ENCODE data around the gene SESN1. TPM values are rescaled to one million over a fixed set of nuclear protein-coding genes. Genes with fewer than 3 reads are reported as not detected.

Gene SESN1
- total RNA-seq, 2 experiments from 2014 or later: 8.7 to 8.9 TPM

DNA sequence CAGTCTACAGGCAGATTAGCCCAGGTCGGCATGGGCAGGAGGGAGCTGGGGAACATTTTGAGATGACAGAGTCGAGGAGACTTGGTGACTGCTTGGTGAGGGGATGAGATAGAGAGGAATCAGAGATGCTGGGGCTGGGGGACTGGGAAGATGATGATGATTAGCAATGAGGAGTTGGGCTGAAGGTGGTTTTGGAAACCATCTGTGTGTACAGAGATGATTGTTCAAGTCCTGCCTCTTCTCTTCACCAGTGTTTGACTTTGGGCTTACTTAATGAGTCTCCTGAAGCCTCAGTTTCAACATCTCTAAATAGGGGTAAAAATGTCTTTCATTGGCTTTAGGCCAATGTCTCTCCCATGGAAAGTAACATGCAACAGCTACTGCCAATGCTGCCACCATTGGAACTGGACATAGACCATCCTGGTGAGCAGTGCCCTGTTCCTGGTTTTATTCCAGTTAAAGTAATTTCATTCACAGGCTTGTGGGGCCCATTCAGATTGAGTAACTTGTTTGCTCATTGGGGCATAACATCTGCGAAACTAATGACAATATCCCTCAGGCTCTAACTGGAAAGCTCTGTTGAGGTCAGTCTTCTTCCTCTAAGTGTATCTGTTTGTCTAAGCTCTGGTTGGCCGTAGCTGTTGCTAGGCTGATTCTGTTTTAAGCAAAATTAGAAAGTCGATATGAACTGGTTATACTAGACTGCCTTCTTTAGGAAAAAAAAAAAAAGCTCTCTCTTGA lies 147.4 kb downstream of the SESN1 start:
- H3K27me3 Mint-ChIP-seq: no peaks in the 10 kb centered on the region
- no peaks in the 10 kb centered on the region for H3K36me3 Mint-ChIP-seq
- no peaks in the 10 kb centered on the region for H3K9me3 Mint-ChIP-seq
- no peak for DNase-seq
- peak overlapping the region; percentile 0 for H3K27ac Mint-ChIP-seq
- H3K4me1 Mint-ChIP-seq: peaks cover 24% of the 10 kb centered on the region
- no peak overlapping the region for H3K4me3 Mint-ChIP-seq

DNA sequence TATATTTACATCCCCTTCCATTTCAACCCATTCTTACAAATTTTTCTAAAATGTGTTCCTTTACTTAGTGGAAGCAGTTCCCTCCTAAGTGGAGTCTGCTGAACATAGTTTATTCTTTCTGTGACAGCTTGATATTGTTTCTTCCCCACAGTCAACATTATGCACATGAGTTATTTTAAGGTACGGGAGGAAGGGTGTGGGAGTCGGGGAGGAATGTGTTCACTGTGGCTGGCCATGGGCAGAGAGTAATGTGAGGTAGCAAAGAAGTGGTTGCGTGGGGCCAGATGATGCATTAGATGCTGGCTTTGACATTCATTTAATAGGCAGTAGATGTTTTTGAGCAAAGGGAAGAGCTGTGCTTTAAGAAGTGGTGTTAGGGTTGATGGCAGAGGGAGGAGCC lies 148.0 kb downstream of the SESN1 start:
- Mint-ChIP-seq H3K27me3 (no peaks in the 10 kb centered on the region), H3K4me1 (peaks cover 25% of the 10 kb centered on the region), H3K27ac (no peak overlapping the region), H3K4me3 (no peak overlapping the region), H3K36me3 (no peaks in the 10 kb centered on the region), H3K9me3 (no peaks in the 10 kb centered on the region)
- DNase-seq: no peak

- Mint-ChIP-seq H3K27ac (no peak overlapping the region), H3K9me3 (peaks cover 2% of the 10 kb centered on the region), H3K27me3 (no peaks in the 10 kb centered on the region), H3K36me3 (peaks cover 1% of the 10 kb centered on the region), H3K4me1 (peaks cover 25% of the 10 kb centered on the region), H3K4me3 (no peak overlapping the region)
- no peak for DNase-seq
Measured at GRCh38 chr6:108945681-108946159, 148.9 kb downstream of the SESN1 start.

GRCh38 chr6:108944707-108945680 lies 149.7 kb downstream of the SESN1 start:
- Mint-ChIP-seq H3K4me3 (no peak overlapping the region), H3K9me3 (peaks cover 3% of the 10 kb centered on the region), H3K4me1 (peaks cover 25% of the 10 kb centered on the region), H3K27me3 (no peaks in the 10 kb centered on the region), H3K36me3 (peaks cover 2% of the 10 kb centered on the region), H3K27ac (no peak overlapping the region)
- DNase-seq: no peak

DNA sequence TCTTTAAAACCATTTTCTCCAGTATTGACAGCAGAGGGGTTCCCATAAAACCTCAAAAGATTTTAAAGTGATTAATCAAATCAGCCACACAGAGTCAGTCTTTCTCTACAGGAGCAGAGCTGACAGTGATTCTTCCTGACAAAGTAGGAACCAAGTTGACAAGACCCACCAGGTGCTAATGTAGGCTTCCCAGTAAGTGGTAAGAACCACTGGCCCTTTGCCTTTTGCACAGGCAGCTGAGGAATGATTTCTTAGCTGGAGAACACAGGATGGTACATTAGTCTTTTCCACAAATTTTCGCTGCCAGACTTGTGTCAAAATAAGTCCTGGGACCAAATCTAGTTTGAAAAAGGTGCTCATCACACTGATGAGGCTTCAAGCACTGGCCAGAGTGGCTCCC lies 150.6 kb downstream of the SESN1 start:
- peaks cover 9% of the 10 kb centered on the region for H3K9me3 Mint-ChIP-seq
- no peak overlapping the region for H3K27ac Mint-ChIP-seq
- H3K4me3 Mint-ChIP-seq: no peak overlapping the region

DNA sequence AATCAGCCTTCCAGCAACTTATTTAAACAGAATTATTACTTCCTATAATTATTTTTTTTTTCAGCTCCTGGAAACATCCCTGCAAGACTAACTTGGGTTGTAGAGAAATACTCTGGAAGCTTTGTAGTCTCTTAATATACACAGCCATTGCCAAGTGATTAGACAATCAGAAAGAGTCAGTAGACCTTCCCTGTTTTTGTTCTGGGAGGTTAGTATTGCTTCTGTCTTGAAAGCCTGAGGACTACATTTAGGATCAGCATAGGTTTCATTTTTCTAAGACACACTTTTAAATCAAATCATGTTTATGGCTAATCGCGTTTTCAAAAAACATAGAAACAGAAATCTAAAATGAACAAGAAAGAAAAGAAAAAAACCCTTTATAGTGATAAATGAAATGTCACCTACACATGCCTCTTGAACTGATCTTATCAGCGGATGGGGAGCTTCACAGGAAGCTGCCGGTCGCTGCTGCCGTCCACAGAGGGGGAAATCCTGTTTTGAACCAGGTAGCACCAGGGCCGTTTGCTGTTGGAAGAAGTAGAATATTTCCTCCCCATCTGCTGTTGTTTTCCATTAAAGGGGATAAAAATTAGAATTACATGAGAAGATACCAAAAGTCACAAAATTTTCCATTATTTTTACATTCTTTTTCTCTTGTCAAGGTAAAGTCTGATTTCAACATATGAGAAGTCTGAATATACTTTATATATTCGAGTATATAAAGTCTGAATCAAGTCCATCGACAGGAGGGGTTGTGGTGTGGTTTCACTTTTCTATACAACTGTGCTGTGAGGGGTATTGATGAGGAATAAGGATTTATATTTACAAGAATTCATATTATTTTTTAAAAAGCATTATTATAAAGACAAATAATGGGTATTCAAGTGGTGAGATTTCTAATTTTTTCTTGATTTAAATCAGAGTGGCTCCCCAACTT lies 151.8 kb downstream of the SESN1 start:
- Mint-ChIP-seq H3K9me3 (peaks cover 9% of the 10 kb centered on the region), H3K4me3 (peak overlapping the region; percentile 68), H3K27ac (peak overlapping the region; percentile 86), H3K4me1 (peaks cover 32% of the 10 kb centered on the region), H3K27me3 (no peaks in the 10 kb centered on the region), H3K36me3 (peaks cover 6% of the 10 kb centered on the region)
- DNase-seq: peak; percentile 50

More for the DNA sequence above, 150.6 kb downstream of the SESN1 start:
- peaks cover 6% of the 10 kb centered on the region for H3K36me3 Mint-ChIP-seq
- H3K27me3 Mint-ChIP-seq: no peaks in the 10 kb centered on the region
- no peak for DNase-seq
- H3K4me1 Mint-ChIP-seq: peaks cover 32% of the 10 kb centered on the region

- Mint-ChIP-seq H3K27ac (no peak overlapping the region), H3K27me3 (no peaks in the 10 kb centered on the region), H3K36me3 (peaks cover 6% of the 10 kb centered on the region), H3K4me3 (no peak overlapping the region), H3K4me1 (peaks cover 29% of the 10 kb centered on the region), H3K9me3 (peaks cover 9% of the 10 kb centered on the region)
- DNase-seq: no peak
Measured at GRCh38 chr6:108941859-108942258, 152.8 kb downstream of the SESN1 start.

DNA sequence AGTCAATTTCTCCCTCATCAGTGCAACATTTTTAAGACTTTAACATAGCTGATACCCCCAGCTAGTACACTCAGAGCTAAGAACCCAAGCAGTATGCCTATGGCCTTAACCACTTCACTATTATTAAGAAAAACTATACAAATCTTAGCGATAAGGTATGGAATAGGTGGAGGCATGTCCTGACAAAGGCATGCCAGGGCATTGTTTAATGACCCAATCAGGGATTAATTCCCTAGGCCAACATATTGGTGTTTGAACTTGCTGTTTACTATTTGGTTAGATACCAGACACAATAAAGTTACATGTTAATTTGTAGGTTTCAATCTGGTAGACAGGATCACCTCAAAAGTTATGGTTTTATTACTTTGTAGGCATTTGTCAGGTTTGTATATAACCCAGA lies 153.4 kb downstream of the SESN1 start:
- peaks cover 26% of the 10 kb centered on the region for H3K4me1 Mint-ChIP-seq
- H3K36me3 Mint-ChIP-seq: peaks cover 6% of the 10 kb centered on the region
- H3K9me3 Mint-ChIP-seq: peaks cover 9% of the 10 kb centered on the region
- H3K27me3 Mint-ChIP-seq: no peaks in the 10 kb centered on the region
- no peak overlapping the region for H3K4me3 Mint-ChIP-seq
- no peak for DNase-seq
- no peak overlapping the region for H3K27ac Mint-ChIP-seq

DNA sequence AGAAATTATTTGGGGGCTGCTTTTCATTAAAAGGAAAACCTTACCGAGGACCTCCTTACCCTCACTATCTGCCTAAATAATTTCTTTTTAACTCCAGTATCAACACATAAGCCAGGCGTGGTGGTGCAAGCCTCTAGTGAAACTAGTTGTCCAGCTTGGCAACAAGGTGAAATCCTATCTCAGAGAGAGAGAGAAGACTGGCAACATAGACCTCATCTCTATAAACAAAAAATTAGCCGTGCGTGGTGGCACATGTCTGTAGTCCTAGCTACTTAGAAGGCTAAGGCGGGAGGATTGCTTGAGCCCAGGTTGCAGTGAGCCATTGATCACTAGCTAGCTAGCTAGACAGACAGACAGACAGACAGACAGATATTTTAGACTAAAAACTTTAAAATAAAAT lies 153.9 kb downstream of the SESN1 start:
- Mint-ChIP-seq H3K9me3 (peaks cover 9% of the 10 kb centered on the region), H3K27ac (no peak overlapping the region), H3K4me3 (no peak overlapping the region), H3K4me1 (peaks cover 26% of the 10 kb centered on the region), H3K27me3 (no peaks in the 10 kb centered on the region), H3K36me3 (peaks cover 6% of the 10 kb centered on the region)
- DNase-seq: no peak

DNA sequence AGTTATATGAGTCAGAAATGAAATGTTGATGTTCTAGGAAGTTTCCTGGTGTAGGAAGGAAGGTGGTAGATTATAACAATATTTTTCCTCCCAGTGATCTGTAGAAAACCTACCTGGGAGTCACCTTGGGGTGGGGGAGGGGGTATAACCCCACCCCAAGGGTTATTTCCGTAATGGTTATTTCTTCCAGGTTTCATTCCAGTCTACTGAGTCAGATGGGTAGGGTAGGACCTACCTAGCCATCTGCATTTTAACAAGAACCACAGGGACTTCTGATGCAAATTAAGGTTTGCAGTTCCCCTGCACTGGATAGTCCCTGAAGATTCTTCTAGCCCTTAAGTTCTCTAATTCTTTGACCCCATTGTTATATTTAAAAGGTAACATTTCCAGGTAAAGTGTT lies 157.5 kb downstream of the SESN1 start:
- peaks cover 7% of the 10 kb centered on the region for H3K4me1 Mint-ChIP-seq
- peaks cover 9% of the 10 kb centered on the region for H3K9me3 Mint-ChIP-seq
- DNase-seq: no peak
- no peak overlapping the region for H3K27ac Mint-ChIP-seq
- H3K27me3 Mint-ChIP-seq: no peaks in the 10 kb centered on the region
- H3K4me3 Mint-ChIP-seq: no peak overlapping the region
- peaks cover 6% of the 10 kb centered on the region for H3K36me3 Mint-ChIP-seq

Other genes starting within 250 kb of the SESN1 start
- 1 to 10 TPM; 3.4 to 3.5 TPM for gene ARMC2, start 246.4 kb downstream of the SESN1 start, total RNA-seq
- 10 to 100 TPM; 22.4 to 25.1 TPM for gene CEP57L1, start 661 bp upstream of the SESN1 start, total RNA-seq

Measured in activated naive CD8-positive, alpha-beta T cell treated with anti-CD3 and anti-CD28 coated beads for 36 hours (primary cell).